GM23338 (cell line): Measurements from ENCODE around the gene SLC41A3. TPM values are rescaled to one million over a fixed set of nuclear protein-coding genes. Genes with fewer than 3 reads are reported as not detected.

Source experiments
- ATAC-seq: fragments of 200-7000 bp; cut with Tn5 transposase; 3 replicates; pipeline ENCODE4 v1.9.1; 2020
- DNase-seq: peaks from one replicate; pipeline ENCODE4 v3.0.0-alpha.2; 2015; ENCODE audit warnings: low spot score
- H2AFZ ChIP-seq: fragments of 200-600 bp; sonication (generic); 2 replicates; pipeline ENCODE4 v1.8.0; 2016; ENCODE audit warnings: antibody characterized with exemption, mild to moderate bottlenecking, moderate library complexity
- H3F3A ChIP-seq: fragments of 200-600 bp; sonication (generic); replicated peaks from 2 replicates; pipeline ENCODE4 v1.8.0; 2017; ENCODE audit warnings: antibody characterized with exemption, mixed run types, low read depth
- H3K27ac ChIP-seq: fragments of 200-600 bp; sonication (generic); 2 replicates; pipeline ENCODE4 v1.6.1; 2016; ENCODE audit warnings: low read depth
- H3K27me3 ChIP-seq: fragments of 200-600 bp; sonication (generic); 2 replicates; pipeline ENCODE4 v1.8.0; 2016; ENCODE audit warnings: mild to moderate bottlenecking, mixed run types, moderate library complexity; ENCODE audit not compliant: insufficient read depth
- H3K36me3 ChIP-seq: fragments of 200-600 bp; sonication (generic); 2 replicates; pipeline ENCODE4 v1.8.0; 2016; ENCODE audit warnings: mild to moderate bottlenecking; ENCODE audit not compliant: insufficient read depth
- H3K4me1 ChIP-seq: fragments of 200-600 bp; sonication (generic); 2 replicates; pipeline ENCODE4 v1.8.0; 2016; ENCODE audit warnings: mild to moderate bottlenecking, moderate library complexity; ENCODE audit not compliant: insufficient read depth
- H3K4me2 ChIP-seq: fragments of 200-600 bp; sonication (generic); 2 replicates; pipeline ENCODE4 v1.7.1; 2017; ENCODE audit warnings: mixed run types
- H3K4me3 ChIP-seq: fragments of 200-600 bp; sonication (generic); 2 replicates; pipeline ENCODE4 v1.6.1; 2016; ENCODE audit warnings: mixed run types
- H3K79me2 ChIP-seq: fragments of 200-600 bp; sonication (generic); replicated peaks from 2 replicates; pipeline ENCODE4 v1.8.0; 2017; ENCODE audit warnings: mild to moderate bottlenecking; ENCODE audit not compliant: insufficient read depth
- H3K9me2 ChIP-seq: fragments of 200-600 bp; sonication (generic); 2 replicates; pipeline ENCODE4 v1.8.0; 2017; ENCODE audit not compliant: insufficient read depth
- H4K20me1 ChIP-seq: fragments of 200-600 bp; sonication (generic); replicated peaks from 2 replicates; pipeline ENCODE4 v1.8.0; 2017; ENCODE audit warnings: mild to moderate bottlenecking; ENCODE audit not compliant: insufficient read depth
- H3K27ac Mint-ChIP-seq: 2 replicates; pipeline ENCODE4 v1.8.0; 2020; ENCODE audit warnings: inconsistent platforms, mild to moderate bottlenecking, moderate library complexity, mixed read lengths
- H3K27me3 Mint-ChIP-seq: 3 replicates; pipeline ENCODE4 v1.8.0; 2022; ENCODE audit warnings: low read depth, mild to moderate bottlenecking, moderate library complexity, mixed read lengths, inconsistent platforms; ENCODE audit not compliant: insufficient read depth, poor library complexity
- H3K36me3 Mint-ChIP-seq: 3 replicates; pipeline ENCODE4 v1.8.0; 2021; ENCODE audit warnings: low read depth, mild to moderate bottlenecking, inconsistent platforms, moderate library complexity, mixed read lengths
- H3K4me1 Mint-ChIP-seq: 3 replicates; pipeline ENCODE4 v1.8.0; 2020; ENCODE audit warnings: mild to moderate bottlenecking, inconsistent platforms, mixed read lengths
- H3K4me3 Mint-ChIP-seq: 3 replicates; pipeline ENCODE4 v1.8.0; 2021; ENCODE audit warnings: moderate library complexity, mild to moderate bottlenecking, inconsistent platforms, mixed read lengths
- H3K9me3 Mint-ChIP-seq: 3 replicates; pipeline ENCODE4 v1.8.0; 2020; ENCODE audit warnings: moderate library complexity, mild to moderate bottlenecking, inconsistent platforms, mixed read lengths
- CREB1 ChIP-seq: fragments of 250-450 bp; sonication (Bioruptor Pico); IDR thresholded peaks from 2 replicates; pipeline ENCODE4 v1.5.0; 2020; ENCODE audit warnings: low read depth, mild to moderate bottlenecking, moderate library complexity
- ETS1 ChIP-seq: IDR thresholded peaks from 2 replicates; pipeline ENCODE4 v1.6.1; 2016; ENCODE audit warnings: antibody characterized with exemption
- JUNB ChIP-seq: IDR thresholded peaks from one replicate; pipeline ENCODE4 v1.6.1; 2016; ENCODE audit warnings: antibody characterized with exemption; ENCODE audit not compliant: unreplicated experiment
- NANOG ChIP-seq: IDR thresholded peaks from 2 replicates; pipeline ENCODE4 v1.6.1; 2016; ENCODE audit warnings: antibody characterized with exemption, borderline replicate concordance
- ZNF331 ChIP-seq: fragments of 250-450 bp; sonication (Bioruptor Pico); IDR thresholded peaks from 2 replicates; pipeline ENCODE4 v1.5.0; 2020; ENCODE audit warnings: low read depth, mild to moderate bottlenecking, moderate library complexity
- ZNF462 ChIP-seq: fragments of 250-450 bp; sonication (Bioruptor Pico); IDR thresholded peaks from 2 replicates; pipeline ENCODE4 v1.5.0; 2020; ENCODE audit warnings: mild to moderate bottlenecking, moderate library complexity
- polyA plus RNA-seq: library from polyadenylated mRNA; unstranded; fragments of >200 nt; fragmentation: Nextera tagmentation; extraction: Ambion mirVana; gene quantifications from 2 replicates; pipeline ENCODE4 v1.2.1, GENCODE V29; 2016
- total RNA-seq: library from RNA; depleted of rRNA; stranded (reverse); fragments of >200 nt; shearing (Covaris generic); gene quantifications from 2 replicates; pipeline ENCODE4 v1.2.3, GENCODE V29; 2014

SLC41A3 gene
- total and polyA plus RNA-seq, 2 experiments from 2014 or later, result 12.1 to 29.8 TPM

- H3K9me2 ChIP-seq, result peaks cover 10% of the 10 kb centered on the region; the same call in 1 of the 2 replicates
- Mint-ChIP-seq H3K36me3 (peaks cover 22% of the 10 kb centered on the region), H3K4me3 (no peak overlapping the region), H3K4me1 (peaks cover 27% of the 10 kb centered on the region), H3K9me3 (peaks cover 15% of the 10 kb centered on the region), H3K27ac (no peak overlapping the region), H3K27me3 (peaks cover 23% of the 10 kb centered on the region)
- TF ChIP-seq ZNF331, result no peak
- DNase-seq, result peak; percentile 12
- no peaks in the 10 kb centered on the region for H4K20me1 ChIP-seq
- no peaks in the 10 kb centered on the region for H3F3A ChIP-seq
- ATAC-seq, result peak; percentile 28; the same call in 2 of the 3 replicates
- H2AFZ ChIP-seq, result no peak overlapping the region
- H3K27me3 ChIP-seq, result no peaks in the 10 kb centered on the region
- no peak overlapping the region for H3K4me3 ChIP-seq
- H3K4me2 ChIP-seq, result 0 out of 2 replicates have a peak overlapping the region, but pooled peaks have one; percentile 45
- peaks cover 25% of the 10 kb centered on the region for H3K4me1 ChIP-seq
- H3K27ac ChIP-seq, result no peak overlapping the region
- H3K79me2 ChIP-seq, result no peaks in the 10 kb centered on the region
- H3K36me3 ChIP-seq, result peaks cover 3% of the 10 kb centered on the region; the same call in 1 of the 2 replicates
Measured at GRCh38 chr3:126022741-126023359, 61.1 kb downstream of the SLC41A3 start.

- peak; percentile 16; the same call in 2 of the 3 replicates for ATAC-seq
- H3K4me3 Mint-ChIP-seq, result peak overlapping the region; percentile 24; the same call in 1 of the 3 replicates
Measured at GRCh38 chr3:126021702-126022101, 62.2 kb downstream of the SLC41A3 start.

More at GRCh38 chr3:126021702-126022101, 62.2 kb downstream of the SLC41A3 start:
- no peak overlapping the region for H3K27ac ChIP-seq
- peaks cover 27% of the 10 kb centered on the region for H3K4me1 Mint-ChIP-seq
- H3K4me1 ChIP-seq, result peaks cover 25% of the 10 kb centered on the region
- H3K27me3 ChIP-seq, result no peaks in the 10 kb centered on the region
- no peaks in the 10 kb centered on the region for H4K20me1 ChIP-seq
- TF ChIP-seq JUNB (no peak), ZNF331 (no peak), ZNF462 (CRISPR knock-in tag) (no peak), ETS1 (no peak), CREB1 (no peak), NANOG (peak; percentile 92)
- peaks cover 10% of the 10 kb centered on the region; the same call in 1 of the 2 replicates for H3K9me2 ChIP-seq
- H3K27me3 Mint-ChIP-seq, result peaks cover 23% of the 10 kb centered on the region
- peak overlapping the region; percentile 45 for H3K4me2 ChIP-seq
- H3K9me3 Mint-ChIP-seq, result peaks cover 4% of the 10 kb centered on the region
- H3K79me2 ChIP-seq, result no peaks in the 10 kb centered on the region
- H2AFZ ChIP-seq, result no peak overlapping the region
- H3K36me3 Mint-ChIP-seq, result peaks cover 12% of the 10 kb centered on the region
- H3K36me3 ChIP-seq, result no peaks in the 10 kb centered on the region
- peak overlapping the region; percentile 29; the same call in 1 of the 2 replicates for H3K27ac Mint-ChIP-seq
- peak; percentile 12 for DNase-seq
- no peaks in the 10 kb centered on the region for H3F3A ChIP-seq
- H3K4me3 ChIP-seq, result peak overlapping the region; percentile 16
